GM19467 (cell line): ENCODE data around the gene AMFR.

Source experiments
- ATAC-seq: cut with Tn5 transposase; IDR thresholded peaks from one replicate; pipeline ENCODE4 v1.9.1; 2021; ENCODE audit warnings: mild to moderate bottlenecking, moderate library complexity; ENCODE audit not compliant: unreplicated experiment

Gene AMFR

GRCh38 chr16:56425439-56425832 is at the start of gene AMFR:
Gene AMFR (minus strand): TSS chr16:56425545. CDS start chr16:56425327, 218 bp downstream.
- peak; percentile 74 for ATAC-seq

DNA sequence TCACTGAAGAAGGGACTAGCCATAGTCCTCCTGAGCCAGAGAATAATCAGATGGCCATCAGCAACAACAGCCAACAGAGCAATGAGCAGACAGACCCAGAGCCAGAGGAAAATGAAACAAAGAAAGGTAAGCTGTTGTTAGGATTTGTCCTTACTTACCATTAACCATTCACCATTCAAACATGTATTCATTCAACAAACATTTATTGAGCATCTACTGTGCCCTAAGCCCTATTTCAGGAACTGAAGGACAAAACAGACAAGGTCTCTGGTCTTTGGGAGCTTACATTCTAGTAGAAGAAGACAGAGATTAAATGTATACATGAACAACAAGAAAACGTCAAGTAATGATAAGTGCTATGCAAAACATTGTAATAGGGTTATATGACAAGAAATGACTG is 45.3 kb upstream of the AMFR start:
- ATAC-seq: no peak

DNA sequence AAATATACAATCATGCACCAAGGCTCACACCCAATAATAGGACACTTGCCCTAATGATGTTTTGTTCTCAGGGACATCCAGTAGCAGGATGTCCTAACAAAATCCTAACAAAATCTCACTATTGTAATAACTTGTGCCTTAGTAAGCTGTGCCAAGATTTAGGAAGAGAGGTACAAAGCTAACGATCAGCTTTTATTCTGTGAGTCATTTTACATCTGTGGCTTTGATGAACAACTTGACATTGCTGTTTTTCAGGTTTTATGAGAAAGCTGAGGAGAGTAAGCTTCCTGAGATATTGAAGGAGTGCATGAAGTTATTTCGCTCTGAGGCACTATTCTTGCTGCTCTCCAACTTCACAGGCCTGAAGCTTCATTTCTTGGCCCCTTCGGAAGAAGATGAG is 44.9 kb upstream of the AMFR start:
- ATAC-seq: no peak

- ATAC-seq: no peak
These were observed 44.4 kb upstream of the AMFR start for GRCh38 chr16:56469748-56470147.

GRCh38 chr16:56468800-56469199 is 43.5 kb upstream of the AMFR start:
- no peak for ATAC-seq

DNA sequence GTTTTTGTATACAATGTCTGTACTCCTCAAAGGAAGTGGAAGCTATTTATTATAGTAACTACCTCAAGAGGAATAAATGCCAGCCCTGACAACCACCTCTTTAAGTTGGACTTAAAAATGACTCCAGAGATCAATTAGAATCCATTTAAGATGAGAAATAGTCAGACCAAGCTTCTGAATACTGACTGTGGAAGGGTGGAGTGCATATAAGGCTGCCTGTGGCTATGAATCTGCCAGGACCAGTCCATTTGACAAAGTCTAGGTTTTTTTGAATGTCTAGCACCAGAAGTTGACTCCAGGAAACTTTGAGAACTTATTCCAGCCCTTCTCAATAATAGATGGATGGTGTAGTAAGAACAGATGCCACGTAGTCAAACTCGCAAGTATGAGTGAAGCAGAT is 41.0 kb upstream of the AMFR start:
- no peak for ATAC-seq

DNA sequence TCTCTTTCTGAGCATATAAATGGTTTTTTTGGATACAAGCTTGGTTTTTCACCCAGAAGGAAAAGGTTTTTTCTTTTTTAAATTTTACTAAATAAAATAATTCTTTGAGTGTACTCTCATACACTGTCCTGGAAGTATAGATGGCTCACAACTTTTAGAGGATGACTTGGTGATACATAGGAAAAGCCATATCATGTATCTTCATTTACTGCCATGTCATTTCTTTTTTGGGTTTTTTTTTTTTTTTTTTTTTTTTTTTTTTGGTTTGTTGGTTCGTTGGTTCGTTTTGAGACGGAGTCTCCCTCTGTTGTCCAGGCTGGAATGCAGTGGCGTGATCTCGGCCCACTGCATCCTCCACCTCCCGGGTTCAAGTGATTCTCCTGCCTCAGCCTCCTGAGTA is 37.8 kb upstream of the AMFR start:
- ATAC-seq: no peak

DNA sequence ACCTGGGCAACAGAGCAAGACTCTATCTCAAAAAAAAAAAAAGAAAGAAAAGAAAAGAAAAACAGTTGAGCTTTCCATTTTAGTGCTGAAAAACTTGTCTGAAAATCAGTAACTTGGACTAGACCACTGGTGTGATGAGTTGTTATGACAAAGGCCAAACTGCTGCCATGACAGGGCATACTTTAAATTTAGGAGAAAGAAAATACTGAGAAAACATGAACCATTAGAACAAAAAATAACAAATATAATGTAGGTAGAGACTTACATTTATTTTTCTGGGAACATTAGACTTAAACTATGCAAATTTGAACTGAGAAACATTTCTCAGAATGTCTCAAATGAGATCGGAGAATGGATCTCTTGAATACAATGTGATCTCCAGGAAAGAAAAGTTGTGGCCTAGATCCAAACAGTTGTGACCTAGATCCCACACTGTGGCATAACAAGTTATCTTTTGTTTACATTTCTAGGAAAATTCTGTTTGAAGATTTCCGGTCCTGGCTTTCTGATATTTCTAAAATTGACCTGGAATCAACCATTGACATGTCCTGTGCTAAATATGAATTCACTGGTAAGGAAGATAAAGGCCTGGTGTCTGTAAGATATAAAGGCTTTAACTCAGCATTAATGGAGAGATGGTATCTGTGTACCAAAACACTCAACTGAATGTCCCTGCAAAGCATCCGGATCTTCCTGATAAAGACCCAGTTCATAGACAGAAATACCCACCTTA is 36.9 kb upstream of the AMFR start:
- ATAC-seq: no peak

DNA sequence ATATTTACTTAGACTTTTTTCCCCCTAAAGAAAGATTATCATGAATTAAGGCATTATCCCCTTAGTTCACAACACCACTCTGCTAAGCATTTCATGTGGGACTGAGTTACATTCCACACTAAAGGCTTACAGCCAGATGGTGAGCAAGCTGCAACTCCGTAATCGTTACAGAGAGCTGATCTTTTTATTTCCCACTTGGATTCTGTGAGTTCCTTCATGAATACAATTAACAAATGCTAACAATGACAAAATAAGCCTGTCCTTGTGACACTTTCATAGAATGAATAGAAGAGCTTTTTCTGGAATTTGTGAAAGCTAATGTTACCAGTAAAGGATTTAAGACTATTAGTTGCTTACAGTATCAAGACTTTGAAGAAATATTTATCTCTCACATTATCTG is 34.8 kb upstream of the AMFR start:
- ATAC-seq: no peak

GRCh38 chr16:56457927-56458470 is 32.7 kb upstream of the AMFR start:
- ATAC-seq: no peak

GRCh38 chr16:56451753-56452689 is 26.7 kb upstream of the AMFR start:
- ATAC-seq: peak; percentile 34

GRCh38 chr16:56450986-56451752 is 25.8 kb upstream of the AMFR start, which contains the start of the genes NUDT21 and OGFOD1:
Gene NUDT21 (minus strand): TSS chr16:56451332. CDS start chr16:56451202, 130 bp downstream.
Gene OGFOD1 (plus strand): TSS chr16:56451554. CDS start chr16:56451613, 59 bp downstream.
- peak; percentile 97 for ATAC-seq

GRCh38 chr16:56450275-56450985 is 25.1 kb upstream of the AMFR start:
- peak; percentile 10 for ATAC-seq

DNA sequence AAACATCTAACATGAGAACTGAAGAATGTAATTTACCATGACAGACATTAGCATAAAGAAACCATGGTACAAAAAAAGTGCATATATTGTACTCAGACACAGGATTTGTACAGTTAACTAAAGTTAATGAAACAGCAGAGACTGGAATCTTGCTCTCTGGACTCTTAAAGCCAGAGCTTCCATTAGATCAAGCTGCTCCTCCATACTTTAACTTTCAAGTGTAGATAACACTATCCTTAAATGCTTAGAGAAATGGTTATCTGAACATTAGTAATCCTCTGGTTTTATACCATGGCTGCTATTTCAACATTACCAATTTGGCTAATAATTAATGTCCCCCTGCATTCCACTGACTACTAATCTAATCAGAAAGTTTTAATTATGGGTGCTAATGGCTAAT is 22.7 kb upstream of the AMFR start:
- no peak for ATAC-seq

DNA sequence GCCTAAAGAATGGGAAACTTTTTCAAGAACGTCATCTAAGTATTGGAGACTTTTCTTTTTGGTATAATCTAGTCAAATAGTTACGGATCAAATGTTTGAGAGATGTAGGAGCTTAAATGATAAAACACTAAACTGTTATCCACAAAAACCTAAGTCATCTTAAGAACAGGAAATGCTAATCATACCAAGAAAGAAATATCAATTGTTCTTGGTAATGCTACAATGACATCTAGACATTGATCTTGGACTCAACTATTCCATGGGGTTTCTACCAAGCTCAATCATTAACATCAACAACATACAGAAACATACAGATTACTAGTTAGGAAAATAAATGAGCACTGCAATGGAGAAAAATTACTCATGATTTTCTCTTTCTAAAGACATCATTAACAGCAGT is 21.9 kb upstream of the AMFR start:
- ATAC-seq: no peak

DNA sequence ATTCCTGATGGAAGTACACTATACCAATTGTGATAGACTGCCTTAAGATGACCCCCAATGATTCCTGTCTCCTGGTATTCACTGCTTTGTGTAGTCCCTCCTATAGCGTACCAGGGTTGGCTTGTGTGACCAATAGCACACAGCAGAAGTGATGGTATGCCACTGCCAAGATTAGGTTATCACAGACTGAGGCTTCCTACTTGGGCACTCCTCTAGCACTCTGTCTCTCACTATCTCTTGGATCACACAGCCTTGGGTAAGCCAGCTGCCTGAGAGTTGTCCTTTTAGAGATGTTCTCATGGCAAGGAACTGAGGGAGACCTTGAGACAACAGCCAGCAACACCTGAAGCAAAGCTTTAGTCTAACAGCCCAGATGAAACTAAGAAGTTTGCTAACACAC is 12.7 kb upstream of the AMFR start:
- no peak for ATAC-seq

GRCh38 chr16:56436258-56436657 is 10.9 kb upstream of the AMFR start:
- no peak for ATAC-seq

- ATAC-seq: no peak
These were observed 2.7 kb upstream of the AMFR start for GRCh38 chr16:56428091-56428490.

DNA sequence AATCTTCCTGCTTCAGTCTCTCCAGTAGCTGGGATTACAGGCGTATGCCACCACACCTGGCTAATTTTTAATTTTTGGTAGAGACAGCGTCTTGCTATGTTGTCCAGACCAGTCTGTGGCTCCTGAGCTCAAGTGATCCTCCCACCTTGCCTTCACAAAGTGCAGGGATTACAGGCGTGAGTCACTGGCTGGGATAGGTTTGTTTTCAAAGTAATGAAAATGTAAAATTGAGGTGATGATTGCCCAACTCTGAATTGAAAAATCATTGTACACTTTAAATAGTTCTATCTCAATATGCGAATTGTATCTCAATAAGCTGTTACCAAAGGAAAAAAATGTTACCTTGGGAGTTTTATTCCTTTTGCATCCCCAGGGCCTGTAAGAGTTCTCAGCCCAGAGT is 1.2 kb upstream of the AMFR start:
- no peak for ATAC-seq

DNA sequence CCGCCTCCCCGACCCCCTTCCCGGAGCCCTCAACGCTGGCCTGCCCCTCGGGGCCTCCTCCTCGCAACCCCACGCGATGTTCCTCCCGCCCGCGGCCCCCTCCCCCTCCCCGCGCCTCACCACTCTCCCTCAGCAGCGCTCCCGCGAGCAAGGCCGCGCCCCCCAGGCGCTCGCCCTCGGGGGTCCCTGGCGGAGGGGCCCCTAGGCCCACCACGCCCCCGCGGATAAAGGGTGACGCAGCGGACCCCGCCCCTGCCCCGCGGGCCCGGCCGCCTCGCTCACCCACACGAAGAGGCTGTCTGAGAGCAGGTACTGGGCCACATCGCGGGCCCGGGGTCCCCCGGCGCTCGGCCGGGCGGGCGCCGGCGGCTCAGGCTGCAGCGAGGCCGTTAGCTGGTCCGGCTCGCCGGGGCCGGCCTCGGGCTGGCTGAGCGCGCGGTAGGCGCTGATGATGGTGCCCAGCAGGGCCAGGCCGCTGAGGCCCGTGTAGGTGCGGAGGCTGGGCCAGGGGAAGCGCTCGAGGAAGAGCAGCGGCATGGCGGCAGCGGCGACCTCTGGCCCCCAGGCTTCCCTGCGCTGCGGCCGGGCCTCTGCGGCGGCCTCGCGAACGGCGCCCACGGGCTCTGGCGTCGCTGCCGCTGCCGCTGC is 430 bp downstream of the AMFR start:
- ATAC-seq: peak; percentile 27
